Fibroblast of skin of left quadriceps (primary cell): ENCODE measurements around the gene CTAG1B.
"Not testable (repeated sequence)": the region's sequence is repeated elsewhere in the genome, so short reads cannot be mapped to it uniquely, and the experiment has no call there.

Source experiments
- DNase-seq, 2 experiments: peaks; one replicate each; pipeline ENCODE4 v3.0.0-alpha.2; 2013; ENCODE audit warnings: low read depth in 2 of 2

Gene CTAG1B

DNA sequence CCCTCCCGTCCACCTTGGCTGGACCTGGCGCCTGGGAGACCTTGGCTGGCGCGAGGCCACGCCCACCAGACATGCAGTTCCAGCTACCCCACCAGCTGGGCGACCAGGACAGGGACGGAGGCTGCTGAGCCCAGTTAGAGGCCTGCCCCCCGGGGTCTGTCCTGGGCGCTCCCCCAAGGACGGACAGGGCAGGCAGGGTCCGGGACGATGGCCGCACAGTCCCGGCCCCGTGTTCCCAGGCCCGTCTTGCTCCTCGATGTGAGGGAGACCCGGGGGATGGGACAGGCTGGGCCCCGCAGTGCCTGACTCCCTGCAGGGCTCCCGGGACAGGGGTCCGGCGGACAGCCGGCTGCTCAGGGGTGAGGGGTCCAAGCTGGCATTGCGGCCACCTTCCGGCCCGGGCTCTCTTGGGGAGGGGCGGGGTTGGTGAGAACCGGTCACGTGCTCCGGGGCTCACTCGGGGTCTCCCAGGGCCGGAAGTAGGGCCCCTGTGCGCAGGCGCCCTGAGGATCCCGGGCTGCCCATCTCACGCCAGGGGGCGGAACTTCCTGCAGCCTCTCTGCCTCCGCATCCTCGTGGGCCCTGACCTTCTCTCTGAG is 34.4 kb downstream of the CTAG1B start, which contains the start of gene CTAG1A:
Gene CTAG1A, plus strand, starts transcription at position 549 of the 599 bp plus-strand sequence. CDS start 74 bp downstream, outside the sequence.
- DNase-seq: not testable (repeated sequence)

GRCh38 chrX:154582994-154583393 is 36.1 kb downstream of the CTAG1B start:
- DNase-seq: not testable (repeated sequence)

DNA sequence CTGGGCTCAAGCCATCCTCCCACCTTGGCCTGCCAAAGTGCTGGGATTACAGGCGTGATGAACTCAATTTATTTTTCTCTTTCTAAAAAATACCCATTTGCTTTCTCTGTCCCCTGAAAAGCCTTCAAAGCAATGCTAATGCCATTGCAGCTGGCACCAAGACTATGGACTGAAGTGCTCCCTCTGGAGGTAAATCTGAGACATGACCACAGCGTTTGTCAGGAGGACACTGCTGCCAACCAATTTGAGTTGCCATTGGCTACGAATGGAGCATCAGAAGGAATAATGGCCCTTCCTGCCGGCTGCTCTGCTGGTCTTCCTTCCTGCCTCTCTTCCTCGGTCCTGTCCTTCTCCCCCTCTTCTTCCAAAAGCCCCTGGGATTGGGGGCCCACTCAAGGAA is 44.0 kb downstream of the CTAG1B start:
- not testable (repeated sequence) for DNase-seq

GRCh38 chrX:154573061-154573460 is 46.0 kb downstream of the CTAG1B start:
- not testable (repeated sequence) for DNase-seq

DNA sequence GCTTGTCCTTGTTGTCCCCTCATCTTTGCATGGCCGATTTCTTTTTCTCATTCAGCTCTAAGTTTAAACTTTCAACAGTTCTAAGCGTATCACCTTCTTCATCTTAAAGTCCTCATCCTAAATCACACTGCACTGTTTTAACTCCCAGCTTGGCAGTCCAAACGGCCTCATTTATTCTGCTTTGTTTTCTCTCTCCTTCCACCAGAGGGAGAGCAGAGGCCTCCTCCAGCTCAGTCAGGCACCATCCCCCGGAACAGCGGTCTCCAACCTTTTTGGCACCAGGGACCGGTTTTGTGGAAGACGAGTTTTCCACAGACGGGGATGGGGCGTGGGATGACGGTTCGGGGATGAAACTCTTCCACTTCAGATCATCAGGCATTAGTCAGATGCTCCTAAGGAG is 48.7 kb downstream of the CTAG1B start:
- DNase-seq: not testable (repeated sequence)
